HTERT RPE-1 (cell line): ENCODE results near the gene MBOAT2.

Experiments
- in situ Hi-C: fragments of 300-500 bp; cut with MboI; formaldehyde crosslinking; loops from 4 replicates; pipeline ENCODE4 v1.14.3; 2020; ENCODE audit warnings: low sequenced_read_pairs

The MBOAT2 gene

GRCh38 chr2:9018109-9018508 is 14.6 kb upstream of the MBOAT2 start:
- in situ Hi-C loops, result no loop called here

DNA sequence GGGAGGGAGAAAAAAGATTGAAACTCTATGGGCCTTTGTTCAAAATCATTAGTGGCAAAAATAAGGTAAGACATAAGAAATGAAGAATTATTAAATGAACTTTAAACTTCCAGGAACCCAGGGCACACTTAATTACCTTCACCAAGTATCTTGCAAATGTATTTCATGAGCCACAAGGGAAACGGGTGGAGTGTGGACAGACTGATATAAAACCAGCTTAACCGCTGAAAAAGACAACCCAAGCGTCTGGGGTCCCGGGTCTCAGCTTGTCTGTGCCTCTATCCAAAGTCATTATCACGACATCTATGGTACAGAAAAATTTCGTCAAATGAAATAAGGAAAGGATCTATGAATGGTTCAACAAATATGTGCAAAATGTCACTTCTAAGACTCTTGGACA is 13.9 kb upstream of the MBOAT2 start:
- in situ Hi-C loops, result no loop called here

DNA sequence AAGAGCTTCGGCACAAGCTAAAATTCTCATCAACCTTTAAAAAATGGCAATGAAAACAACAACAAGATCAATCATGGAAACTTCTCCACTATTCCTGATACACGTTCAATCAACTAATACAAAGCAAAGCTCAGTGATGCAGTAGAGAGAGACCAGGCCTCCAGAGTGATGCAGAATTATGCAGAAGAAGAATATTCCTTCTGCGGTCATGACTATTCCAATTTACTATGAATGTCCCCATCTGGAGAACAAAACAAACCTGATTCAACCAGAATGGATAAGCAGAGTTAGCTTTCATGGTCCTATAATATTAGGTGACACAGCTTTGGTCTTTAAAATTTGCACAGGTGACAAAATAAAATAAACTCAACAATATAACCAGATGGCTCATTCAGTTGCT is 12.5 kb upstream of the MBOAT2 start:
- in situ Hi-C loops, result no loop called here

- in situ Hi-C loops, result no loop called here
Observed at GRCh38 chr2:9013403-9013802, 9.9 kb upstream of the MBOAT2 start.

GRCh38 chr2:9010866-9011265 is 7.4 kb upstream of the MBOAT2 start:
- in situ Hi-C loops, result no loop called here

GRCh38 chr2:9008951-9009664 is 5.6 kb upstream of the MBOAT2 start:
- in situ Hi-C loops, result no loop called here

DNA sequence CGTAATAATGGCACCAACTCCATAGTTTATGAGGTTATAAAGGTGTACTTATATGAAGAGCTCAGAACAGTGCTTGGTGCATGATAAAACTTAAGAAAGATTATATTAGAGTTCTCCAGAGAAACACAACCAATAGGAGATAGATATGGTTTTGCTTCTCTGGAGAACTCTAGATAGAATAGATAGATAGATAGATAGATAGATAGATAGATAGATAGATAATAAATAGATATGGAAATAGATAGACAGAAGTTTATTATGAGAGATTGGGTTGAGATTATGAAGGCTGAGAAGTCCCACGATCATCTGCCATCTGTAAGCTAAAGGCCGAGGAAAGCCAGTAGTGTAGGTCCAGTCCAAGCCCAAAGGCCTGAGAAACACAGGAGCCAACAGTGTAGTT is 2.9 kb upstream of the MBOAT2 start:
- in situ Hi-C loops, result no loop called here

DNA sequence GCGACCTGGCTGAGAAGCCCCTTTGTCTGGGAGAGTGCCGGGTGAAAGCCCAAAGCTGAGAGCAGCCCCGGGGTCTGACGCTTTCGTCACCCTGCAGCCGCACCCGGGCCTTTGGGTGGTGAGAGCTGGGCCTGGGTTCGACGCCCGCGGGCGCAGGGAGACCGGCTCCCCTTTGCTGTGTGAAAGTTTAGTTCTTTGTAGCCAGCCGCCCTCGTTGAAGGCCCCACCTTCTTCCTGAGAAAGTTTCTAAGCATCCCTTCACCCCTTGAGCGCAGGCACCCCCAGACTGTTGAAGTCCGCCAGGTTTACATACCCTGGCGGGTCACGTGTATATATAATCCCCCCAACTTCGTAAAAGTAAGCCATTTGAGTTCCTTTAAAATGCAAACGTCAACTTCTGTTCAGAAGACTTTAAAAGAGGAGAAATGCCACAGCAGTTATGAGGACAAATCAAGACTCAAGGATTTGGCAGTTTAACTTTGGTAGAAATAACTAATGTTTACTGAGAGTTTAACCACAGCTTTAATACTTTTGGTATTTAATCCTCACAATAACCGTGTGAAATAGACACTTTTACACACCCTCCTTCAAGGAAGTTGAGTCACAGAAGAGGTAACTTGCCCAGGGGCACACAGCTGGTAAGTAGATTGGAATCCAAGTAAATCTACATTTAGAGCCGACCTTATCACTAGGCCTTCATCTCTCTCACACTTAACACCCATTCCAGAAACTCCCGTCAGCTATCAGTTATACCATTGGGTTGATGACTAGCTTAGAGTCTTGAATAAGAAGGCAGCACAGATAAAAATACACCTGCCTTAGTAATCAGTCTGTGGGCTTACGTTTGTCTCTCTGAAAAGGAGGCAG is 1.1 kb upstream of the MBOAT2 start:
- in situ Hi-C loops, result no loop called here

- in situ Hi-C loops, result no loop called here
Observed at GRCh38 chr2:9003366-9003615, 193 bp downstream of the MBOAT2 start.

GRCh38 chr2:9002637-9003365 is 683 bp downstream of the MBOAT2 start:
- in situ Hi-C loops, result no loop called here

- in situ Hi-C loops, result no loop called here
Observed at GRCh38 chr2:9002313-9002636, 1.2 kb downstream of the MBOAT2 start.

- in situ Hi-C loops, result no loop called here
Observed at GRCh38 chr2:9001778-9002177, 1.7 kb downstream of the MBOAT2 start.

- in situ Hi-C loops, result no loop called here
Observed at GRCh38 chr2:9001229-9001628, 2.3 kb downstream of the MBOAT2 start.

GRCh38 chr2:9000442-9000841 is 3.0 kb downstream of the MBOAT2 start:
- in situ Hi-C loops, result no loop called here

DNA sequence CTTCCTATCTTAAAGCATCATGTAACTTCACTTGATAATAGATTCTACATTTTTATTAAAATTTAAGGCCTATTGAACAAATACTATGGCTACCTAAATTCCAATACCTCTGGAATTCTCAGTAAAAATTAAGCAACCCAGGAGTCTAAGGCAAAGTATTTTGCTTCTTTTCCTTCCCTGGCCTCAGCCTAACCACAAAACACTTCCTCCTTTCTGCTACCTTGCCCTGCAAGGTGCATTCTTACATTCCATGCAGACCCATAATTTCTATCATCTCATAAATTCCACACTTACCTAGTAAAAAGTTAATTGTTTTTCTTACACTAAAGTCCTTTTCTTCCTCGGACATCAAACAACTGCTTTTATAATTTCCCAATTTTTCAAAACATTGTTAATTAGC is 3.7 kb downstream of the MBOAT2 start:
- in situ Hi-C loops, result no loop called here

DNA sequence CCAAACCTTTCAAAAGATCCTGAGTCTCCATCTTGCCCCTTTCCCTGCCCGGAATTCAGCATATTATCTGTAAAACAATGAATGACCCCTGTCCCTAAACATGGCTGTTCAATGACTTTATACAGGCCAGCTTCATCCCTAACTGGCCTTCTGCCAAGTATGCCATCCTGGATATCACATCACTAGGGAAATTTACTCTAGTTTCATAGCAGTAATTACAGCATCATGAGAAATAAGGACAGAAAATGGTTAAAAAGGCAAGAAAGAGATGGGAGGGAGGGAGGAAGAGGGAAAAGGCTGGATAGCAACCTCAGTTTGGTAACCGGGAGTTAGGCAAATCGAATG is 4.4 kb downstream of the MBOAT2 start:
- in situ Hi-C loops, result no loop called here

- in situ Hi-C loops, result no loop called here
Observed at GRCh38 chr2:8998418-8999101, 4.9 kb downstream of the MBOAT2 start.

GRCh38 chr2:8997631-8998030 is 5.9 kb downstream of the MBOAT2 start:
- in situ Hi-C loops, result no loop called here

GRCh38 chr2:8997108-8997507 is 6.4 kb downstream of the MBOAT2 start:
- in situ Hi-C loops, result no loop called here

DNA sequence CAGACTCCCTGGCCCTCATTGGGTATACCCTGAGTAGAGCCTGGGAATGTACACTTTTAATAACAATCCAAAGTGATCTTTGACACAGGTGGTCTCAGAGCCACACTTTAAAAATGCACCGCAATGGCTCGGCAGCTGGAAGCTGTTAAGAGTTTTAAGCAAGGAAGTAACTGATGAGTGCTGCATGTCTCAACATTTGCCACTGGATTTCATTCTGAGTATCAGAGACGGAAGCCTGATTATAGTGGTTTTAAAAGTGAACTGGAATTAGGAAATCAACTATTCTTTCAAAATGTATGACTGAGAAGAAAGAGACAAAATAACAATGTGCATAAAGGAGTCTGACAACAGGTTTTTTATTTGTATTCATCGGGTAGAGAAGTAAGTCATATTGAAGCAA is 7.5 kb downstream of the MBOAT2 start:
- in situ Hi-C loops, result no loop called here

DNA sequence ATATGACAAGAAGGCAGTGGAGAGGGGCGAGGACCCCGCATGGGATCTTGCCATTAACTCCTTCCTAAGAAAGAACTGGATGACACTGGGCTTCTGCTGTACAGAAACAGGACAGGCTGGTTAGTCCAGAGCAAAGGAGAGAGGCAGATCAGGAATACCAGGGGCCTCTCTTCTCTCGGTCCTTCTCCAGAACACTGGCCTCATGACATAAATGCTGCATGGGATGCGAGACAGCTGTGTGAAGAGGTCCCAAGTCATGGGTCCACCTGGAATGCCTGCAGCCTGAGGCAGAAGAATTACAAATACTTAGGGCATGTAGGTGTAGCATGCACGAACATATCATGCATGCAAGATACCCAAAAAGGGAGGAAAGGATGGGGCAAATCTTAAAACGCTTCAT is 9.1 kb downstream of the MBOAT2 start:
- in situ Hi-C loops, result no loop called here

DNA sequence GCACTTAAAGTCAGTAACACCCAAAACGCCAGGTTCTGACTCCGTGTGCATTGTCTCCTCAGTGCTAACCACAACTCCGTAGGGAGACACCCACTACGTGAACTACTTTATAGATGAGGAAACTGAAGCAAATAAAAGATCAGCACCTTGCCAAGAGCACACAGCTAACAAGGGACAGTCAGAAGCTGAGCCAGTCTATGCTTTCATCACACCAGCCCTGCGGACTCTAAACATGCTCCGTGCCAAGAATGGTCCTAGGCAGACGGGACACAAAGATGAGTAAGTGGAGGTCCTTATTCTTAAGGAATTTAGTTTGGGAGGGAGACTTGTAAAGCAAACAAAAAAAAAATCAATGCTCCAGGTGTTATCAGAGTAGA is 9.6 kb downstream of the MBOAT2 start:
- in situ Hi-C loops, result no loop called here
